Measurements from ENCODE around the gene MEX3B.

GRCh38 chr15:82046666-82047452 lies 1.0 kb upstream of the MEX3B start:
- TF ChIP-seq CTCF (IDR thresholded peaks at IDR 0.05; ENCODE audit: insufficient read depth, low read depth, low read length) (peak; percentile 33), EZH2 (IDR thresholded peaks at IDR 0.05; ENCODE audit: insufficient read depth, low read length) (no peak)

Data from astrocyte (in vitro differentiated cells and primary cell).